Stimulated activated CD4-positive, alpha-beta T cell treated with anti-CD3 and anti-CD28 coated beads, Interleukin-1b, Interleukin-23, amount 100 ng/mL, for 4 hours (primary cell): ENCODE measurements around the gene CRYBG1.

ENCODE experiments used
- DNase-seq, 2 donors: peaks; one replicate each; pipeline ENCODE4 v3.0.0-alpha.2; 2020; ENCODE audit warnings: low read depth in 2 of 2

Gene CRYBG1, protein sequence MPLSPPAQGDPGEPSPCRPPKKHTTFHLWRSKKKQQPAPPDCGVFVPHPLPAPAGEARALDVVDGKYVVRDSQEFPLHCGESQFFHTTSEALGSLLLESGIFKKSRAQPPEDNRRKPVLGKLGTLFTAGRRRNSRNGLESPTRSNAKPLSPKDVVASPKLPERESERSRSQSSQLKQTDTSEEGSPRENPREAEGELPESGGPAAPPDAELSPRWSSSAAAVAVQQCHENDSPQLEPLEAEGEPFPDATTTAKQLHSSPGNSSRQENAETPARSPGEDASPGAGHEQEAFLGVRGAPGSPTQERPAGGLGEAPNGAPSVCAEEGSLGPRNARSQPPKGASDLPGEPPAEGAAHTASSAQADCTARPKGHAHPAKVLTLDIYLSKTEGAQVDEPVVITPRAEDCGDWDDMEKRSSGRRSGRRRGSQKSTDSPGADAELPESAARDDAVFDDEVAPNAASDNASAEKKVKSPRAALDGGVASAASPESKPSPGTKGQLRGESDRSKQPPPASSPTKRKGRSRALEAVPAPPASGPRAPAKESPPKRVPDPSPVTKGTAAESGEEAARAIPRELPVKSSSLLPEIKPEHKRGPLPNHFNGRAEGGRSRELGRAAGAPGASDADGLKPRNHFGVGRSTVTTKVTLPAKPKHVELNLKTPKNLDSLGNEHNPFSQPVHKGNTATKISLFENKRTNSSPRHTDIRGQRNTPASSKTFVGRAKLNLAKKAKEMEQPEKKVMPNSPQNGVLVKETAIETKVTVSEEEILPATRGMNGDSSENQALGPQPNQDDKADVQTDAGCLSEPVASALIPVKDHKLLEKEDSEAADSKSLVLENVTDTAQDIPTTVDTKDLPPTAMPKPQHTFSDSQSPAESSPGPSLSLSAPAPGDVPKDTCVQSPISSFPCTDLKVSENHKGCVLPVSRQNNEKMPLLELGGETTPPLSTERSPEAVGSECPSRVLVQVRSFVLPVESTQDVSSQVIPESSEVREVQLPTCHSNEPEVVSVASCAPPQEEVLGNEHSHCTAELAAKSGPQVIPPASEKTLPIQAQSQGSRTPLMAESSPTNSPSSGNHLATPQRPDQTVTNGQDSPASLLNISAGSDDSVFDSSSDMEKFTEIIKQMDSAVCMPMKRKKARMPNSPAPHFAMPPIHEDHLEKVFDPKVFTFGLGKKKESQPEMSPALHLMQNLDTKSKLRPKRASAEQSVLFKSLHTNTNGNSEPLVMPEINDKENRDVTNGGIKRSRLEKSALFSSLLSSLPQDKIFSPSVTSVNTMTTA (N-terminal part only)

GRCh38 chr6:106360410-106360988 lies at the start of gene CRYBG1:
TSS of gene CRYBG1 (plus strand) at chr6:106360717. CDS start at chr6:106360909, 192 bp downstream.
- DNase-seq: peak; percentile 57 to 59

DNA sequence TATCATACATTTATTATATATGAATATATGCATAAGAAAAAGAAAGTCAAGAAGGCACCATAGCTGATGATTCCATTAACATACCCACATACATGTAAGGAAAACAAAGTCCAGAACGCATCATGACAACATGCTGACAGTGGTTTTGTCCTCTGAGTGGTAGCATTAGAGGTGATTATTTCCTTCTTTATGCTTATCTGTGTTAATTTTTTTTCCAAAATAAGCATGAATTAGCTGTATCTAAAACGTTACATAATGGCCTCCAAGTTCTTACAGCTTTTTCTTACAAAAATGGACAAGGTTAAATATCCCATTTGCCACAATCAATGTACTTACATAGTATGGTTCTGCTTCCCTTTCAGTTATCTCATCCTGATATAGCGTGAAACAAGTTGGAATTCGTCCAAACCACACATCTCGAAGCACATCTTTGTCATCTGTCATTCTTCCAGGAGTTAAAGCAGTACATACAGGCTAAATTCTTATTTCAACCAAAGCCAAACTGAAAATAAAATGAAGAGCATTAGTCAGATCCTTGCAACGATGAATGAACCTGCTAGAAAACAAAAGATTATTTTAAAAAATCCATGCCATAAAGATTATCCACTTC lies 44.6 kb upstream of the CRYBG1 start:
- DNase-seq: no peak

DNA sequence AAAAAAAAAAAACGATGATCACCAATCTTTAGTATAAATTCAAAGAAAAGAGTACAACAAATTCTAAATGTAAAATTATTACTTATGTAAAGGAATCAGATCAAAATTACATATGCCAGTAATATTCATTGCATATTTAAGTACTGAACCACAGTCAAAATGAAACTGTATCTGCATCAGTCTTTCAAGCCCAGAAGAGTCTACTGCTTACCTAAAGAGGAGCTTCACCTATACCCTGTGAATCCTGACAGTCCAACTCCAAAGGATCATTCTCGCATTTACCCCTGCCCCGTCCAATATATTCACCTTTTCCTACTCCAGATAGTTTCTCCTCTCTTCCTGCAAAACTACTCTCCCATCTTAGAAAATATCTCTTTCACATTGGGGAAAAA lies 44.1 kb upstream of the CRYBG1 start:
- no peak for DNase-seq

DNA sequence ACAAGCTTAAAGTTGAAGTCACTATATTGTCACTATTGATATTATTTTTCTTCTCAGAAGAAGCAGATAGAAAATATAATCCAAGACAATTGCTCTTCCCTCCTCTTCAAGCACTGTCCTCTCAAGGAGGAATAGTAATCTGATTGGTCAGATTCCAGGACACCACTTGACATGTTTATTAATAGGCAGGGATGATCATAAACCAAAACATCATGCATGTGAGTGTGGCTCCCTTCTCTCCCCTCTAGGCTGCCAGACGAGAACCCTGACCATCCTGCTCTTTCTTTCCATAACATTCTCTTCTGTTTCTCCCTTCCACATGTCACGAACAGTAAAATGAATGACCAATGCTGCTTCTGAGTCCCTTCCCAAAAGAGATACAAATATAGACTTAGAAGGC lies 42.5 kb upstream of the CRYBG1 start:
- DNase-seq: no peak

- no peak for DNase-seq
Observed at GRCh38 chr6:106318851-106319250, 41.7 kb upstream of the CRYBG1 start.

- DNase-seq: no peak
Observed at GRCh38 chr6:106321940-106322339, 38.6 kb upstream of the CRYBG1 start.

- no peak for DNase-seq
Observed at GRCh38 chr6:106324726-106325335, 35.7 kb upstream of the CRYBG1 start.

DNA sequence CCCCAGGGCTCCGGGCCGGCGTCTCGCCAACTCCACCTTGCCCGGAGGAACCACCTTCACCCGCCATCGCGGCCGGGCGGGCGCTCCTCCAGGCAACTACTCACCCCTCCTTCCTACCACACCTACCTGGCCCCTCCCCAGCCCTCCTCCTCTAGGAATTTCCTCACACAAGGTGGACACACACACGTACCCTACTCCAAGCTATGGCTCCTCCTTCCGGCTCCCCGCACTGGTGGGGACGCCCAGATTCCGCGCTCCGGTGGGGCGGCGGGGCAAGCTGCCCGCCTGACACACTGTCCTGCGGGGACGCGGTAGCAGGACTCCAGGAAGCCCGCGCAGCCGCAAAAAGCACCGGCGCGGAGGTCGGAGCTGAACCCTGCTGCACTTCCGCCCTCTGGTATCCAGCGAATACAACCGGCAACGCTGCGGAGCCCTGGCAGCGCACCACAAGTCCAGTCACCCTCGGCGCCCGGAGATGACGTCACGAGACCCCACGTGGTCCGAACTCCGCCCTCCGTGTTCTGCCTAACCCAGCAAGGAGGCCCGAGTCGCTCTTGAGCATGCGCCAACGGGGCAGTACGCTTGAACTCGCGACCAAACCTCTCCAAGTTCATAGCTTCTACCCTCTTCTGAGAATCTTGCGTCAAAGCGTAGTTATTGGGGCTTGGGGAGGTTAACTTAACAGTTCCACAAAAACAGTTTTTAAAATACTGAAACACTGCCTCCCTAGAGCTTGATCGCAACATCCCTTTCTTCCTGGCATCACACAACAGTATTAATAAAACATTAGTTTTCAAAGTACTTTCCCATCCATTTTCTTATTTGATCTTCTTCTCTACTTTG lies 35.0 kb upstream of the CRYBG1 start, which contains the start of gene ATG5:
Gene ATG5, minus strand, starts transcription at position 425 of the 843 bp plus-strand sequence. CDS start 9,552 bp downstream, outside the sequence.
- DNase-seq: peak; percentile 99 to 100

DNA sequence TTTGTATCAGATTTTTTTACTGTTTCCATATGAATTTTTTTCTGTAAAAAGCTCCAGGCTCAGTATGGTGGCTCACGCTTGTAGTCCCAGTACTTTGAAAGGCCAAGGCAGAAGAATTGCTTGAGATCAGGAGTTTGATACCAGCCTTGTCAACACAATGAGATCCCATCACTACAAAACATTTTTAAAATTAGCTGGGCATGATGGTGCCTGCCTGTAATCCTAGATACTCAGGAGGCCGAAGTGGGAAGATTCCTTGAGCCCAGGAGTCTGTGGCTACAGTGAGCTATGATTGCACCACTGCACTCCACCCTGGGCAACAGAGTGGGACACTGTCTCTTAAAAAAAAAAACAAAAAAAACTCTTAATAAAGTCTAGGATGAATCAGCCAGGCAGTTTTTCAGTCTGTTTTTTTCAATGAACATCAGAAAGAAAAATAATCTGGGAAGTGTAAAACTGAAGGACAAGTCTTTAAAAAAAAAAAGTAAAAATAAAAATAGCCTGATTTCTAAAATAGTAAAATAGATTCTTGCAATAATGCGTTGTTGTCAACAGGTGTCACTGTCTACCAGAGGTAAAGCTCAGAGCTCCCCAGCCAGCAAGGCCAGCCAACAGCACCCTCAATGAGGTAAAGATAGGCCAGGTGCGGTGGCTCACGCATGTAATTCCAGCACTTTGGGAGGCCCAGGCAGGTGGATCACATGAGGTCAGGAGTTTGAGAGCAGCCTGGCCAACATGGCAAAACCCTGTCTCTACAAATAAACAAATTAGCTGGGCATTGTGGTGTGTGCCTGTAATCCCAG lies 25.7 kb upstream of the CRYBG1 start:
- DNase-seq: peak; percentile 19 to 25

DNA sequence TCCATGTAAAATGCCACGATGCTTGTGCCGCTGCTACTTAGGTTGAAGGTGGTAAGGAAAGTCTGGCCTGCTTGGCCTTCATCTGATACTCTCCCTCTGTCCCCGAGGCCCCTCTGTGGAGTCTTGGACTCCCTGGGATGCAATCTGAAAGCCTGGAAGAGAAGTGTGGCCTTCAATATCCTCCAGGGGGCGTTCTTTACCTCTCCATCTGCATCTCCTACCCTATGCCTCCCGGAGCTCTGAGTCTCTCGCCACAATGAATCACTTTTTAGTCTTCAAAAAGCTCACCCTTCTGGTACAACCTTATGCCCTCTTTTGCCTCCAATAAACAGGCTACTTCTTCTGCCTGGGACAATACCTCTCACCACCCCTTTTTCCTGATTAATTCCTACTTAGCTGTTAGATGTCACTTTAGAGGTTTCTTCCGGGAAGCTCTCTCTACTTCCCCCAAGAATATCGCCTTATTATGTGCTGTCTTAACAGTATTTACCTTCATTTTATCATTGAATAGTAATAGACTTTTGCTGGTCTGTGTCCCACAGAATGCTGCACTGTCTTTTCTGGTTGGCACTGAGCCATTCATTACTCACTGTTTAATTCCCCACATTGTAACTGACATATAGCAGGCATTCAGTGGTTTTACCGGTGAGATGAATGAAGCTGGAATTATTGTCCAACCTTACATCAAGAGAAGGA lies 21.0 kb upstream of the CRYBG1 start:
- DNase-seq: peak; percentile 6 to 36

DNA sequence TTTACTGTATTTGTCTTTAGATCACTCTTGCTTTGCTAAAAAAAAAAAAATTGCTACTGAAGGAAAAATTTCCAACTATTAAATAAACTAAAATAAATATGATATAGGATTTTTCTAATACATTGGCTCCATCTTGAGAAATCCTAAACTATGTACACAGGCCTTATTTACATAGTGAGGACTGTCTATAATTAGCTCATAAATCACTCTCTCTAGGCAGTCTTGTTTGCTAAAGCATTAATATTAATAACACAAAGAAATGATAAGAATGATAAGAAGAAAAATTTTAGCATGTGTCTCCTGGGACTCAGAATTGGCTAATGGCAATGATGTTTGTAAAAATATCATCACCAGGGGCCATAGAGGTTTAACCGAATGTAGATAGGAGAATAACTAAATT lies 13.3 kb upstream of the CRYBG1 start:
- no peak for DNase-seq

DNA sequence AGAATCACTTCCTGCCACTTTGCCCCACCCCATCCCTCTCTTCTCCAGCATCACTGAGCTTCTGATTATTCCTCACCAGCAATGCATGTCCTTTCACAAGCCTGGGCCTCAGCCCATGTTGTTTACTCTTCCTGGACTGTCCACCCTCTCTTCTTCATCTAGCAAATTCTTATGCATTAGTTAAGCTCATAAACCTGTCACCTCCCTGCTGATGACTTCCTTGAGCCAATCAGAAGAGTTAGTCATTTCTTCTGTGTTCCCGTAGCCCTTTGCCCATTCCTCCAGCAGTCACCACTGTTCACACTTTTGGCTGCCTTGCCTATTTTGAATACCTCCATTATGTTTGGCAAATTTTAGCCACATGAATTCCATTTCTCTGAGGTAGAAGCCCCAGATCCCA lies 4.1 kb upstream of the CRYBG1 start:
- DNase-seq: no peak

DNA sequence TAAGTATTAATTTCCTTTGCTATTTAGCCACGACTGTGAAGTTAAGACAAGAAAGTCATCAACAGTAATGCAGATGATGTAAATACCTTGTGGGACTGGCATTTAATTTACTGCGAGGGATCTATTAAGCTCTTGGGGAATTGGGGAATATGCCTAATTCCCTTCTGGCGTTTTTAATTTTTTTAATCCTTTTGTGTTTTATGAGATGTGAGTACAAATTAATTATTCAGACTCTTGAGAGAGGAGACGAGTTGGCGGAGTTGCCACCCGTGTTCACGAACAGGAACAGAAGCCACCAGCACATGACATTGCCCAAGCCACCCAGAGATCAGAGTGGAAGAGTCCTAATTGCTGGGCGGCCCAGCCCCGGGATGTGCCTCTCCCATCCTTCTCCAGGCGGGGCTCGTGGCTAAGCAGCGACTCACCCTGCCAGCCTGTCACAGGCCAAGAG lies 533 bp upstream of the CRYBG1 start:
- no peak for DNase-seq

DNA sequence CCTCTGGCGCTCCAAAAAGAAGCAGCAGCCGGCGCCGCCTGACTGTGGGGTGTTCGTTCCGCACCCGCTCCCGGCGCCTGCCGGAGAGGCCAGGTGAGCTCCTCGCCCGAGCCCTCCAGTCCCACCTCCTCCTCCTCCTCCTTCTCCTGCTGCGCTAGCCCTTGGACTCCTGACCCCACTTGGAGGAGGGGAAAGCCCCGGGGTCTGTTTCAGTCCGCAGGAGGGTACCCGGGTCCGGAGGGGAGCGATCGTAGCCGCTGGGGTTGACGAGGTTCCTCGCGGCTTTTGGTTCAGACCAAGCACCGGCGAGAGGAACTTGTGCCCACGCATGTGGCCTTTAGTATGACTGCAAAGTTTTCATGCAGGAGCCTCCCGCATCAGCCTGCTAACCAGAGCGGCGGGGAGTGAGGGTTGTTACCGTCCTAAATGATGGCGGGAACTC lies 493 bp downstream of the CRYBG1 start:
- DNase-seq: peak; percentile 1 to 8

- DNase-seq: no peak
Observed at GRCh38 chr6:106363401-106364138, 3.1 kb downstream of the CRYBG1 start.

GRCh38 chr6:106369739-106370138 lies 9.2 kb downstream of the CRYBG1 start:
- no peak for DNase-seq

- no peak for DNase-seq
Observed at GRCh38 chr6:106370639-106371038, 10.1 kb downstream of the CRYBG1 start.
